ENCODE measurements around the gene ABCC3.

- TF ChIP-seq POLR2A (IDR thresholded peaks at IDR 0.05; ENCODE audit: control extremely low read depth in 1 of 2, low read depth in 2 of 2, low read length in 2 of 2) (no peak), POLR2AphosphoS5 (IDR thresholded peaks at IDR 0.05; ENCODE audit: low read depth, low read length) (no peak), CHD7 (IDR thresholded peaks at IDR 0.05; ENCODE audit: insufficient replicate concordance, low read length) (no peak), CTCF (IDR thresholded peaks at IDR 0.05; ENCODE audit: control extremely low read depth in 1 of 3, insufficient read depth in 1 of 3, low read depth in 1 of 3, low read length in 3 of 3) (no peak), RAD21 (IDR thresholded peaks at IDR 0.05 in 1 of 2, conservative IDR thresholded peaks at IDR 0.05 in 1 of 2; ENCODE audit: low read depth in 2 of 2, low read length in 2 of 2) (no peak), JUN (IDR thresholded peaks at IDR 0.05; ENCODE audit: low read depth, low read length) (no peak)
Observed at GRCh38 chr17:50710025-50710424, 75.3 kb downstream of the ABCC3 start.

Data from H1 (cell line).